ENCODE measurements around the gene MVD.

MVD gene

DNA sequence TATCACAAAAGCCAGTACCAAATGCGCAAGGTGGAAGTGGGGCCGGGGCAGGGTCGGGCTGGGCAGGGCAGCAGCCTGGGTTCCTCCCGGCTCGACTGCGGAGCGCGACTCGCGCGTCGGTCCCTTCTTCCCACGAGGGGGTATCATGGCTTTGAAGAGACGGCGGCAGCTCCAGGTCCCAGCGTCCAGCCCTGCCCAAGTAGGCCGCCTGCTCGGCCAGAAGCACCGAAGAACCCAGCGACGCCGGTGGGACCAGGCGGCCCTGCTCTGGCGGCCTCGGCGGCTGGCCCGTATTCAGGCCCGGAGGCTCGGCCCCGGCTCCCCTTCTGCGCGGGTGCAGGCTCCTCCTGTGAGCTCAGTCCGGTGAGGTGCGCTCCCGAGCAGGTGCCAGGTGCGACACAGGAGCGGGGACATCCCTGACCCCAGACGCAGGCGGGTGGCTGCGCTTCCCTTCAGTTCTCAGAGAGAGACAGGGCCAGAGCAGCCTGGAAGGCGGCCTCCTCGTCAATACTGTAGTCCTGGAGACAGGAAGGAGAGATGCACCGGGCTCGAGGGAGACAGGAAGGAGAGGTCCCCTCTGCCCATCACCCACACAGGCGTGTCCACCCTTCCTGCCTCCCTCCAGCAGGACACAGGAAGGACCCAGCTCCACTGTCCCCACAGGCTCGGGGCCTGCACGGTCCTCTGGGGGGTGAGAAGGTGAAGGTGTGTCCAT lies 34.4 kb upstream of the MVD start:
- no peak for DNase-seq

GRCh38 chr16:88696441-88696840 lies 33.5 kb upstream of the MVD start:
- no peak for DNase-seq

DNA sequence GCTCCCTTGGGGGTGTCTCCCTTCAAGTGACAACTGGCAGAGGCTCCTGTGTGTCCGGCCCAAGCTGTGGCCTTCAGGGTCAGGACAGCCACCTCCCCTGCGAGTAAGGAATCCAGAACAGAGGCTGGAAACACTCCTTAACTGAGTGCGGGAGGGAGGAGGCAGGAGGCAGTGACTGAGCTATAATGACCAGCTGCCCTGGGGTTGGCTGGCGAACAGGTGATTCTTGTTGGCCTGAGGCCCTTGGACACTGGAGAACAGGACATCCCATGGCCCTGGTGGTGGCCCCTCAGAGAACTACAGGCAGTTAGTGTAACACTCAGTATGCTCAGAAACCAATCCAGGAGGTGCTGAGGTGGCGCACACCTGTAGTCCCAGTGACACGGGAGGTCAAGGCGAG lies 32.9 kb upstream of the MVD start:
- no peak for DNase-seq

GRCh38 chr16:88695218-88695617 lies 32.3 kb upstream of the MVD start:
- DNase-seq = no peak

- no peak for DNase-seq
These were observed 31.6 kb upstream of the MVD start for GRCh38 chr16:88694221-88695087.

- DNase-seq = no peak
These were observed 30.7 kb upstream of the MVD start for GRCh38 chr16:88693420-88694177.

GRCh38 chr16:88692861-88693260 lies 30.0 kb upstream of the MVD start:
- no peak for DNase-seq

DNA sequence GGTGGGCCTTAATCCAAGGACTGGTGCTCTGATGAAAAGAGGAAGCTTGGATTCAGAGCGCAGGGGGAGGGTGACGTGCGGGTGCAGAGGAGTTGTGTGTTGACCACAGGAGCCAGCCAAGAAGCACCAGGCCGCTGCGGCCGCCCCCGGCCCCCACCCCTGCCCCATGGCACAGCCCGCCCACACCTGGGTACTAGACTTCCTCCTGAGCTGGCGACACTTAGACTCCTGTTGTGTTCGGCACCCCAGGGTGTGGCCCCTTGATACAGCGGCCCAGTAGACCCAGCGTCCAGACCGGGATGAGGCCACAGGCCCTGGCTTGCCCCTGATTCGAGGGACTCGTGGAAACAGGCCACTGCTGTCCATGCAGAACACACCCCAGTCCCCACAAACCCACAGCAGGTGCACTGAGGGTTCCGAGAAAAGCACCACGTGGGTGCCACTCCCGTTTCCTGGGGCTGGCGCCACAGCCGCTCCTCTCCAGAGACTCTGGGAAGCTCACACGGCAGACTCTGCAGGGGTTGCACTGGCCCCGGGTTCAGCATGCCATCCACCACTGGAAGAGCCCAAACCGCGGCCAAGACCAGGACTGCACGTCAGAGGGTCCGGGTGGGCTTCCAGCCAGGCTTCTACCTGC lies 29.2 kb upstream of the MVD start:
- DNase-seq = no peak

GRCh38 chr16:88691129-88691813 lies 28.4 kb upstream of the MVD start:
- DNase-seq = no peak

- no peak for DNase-seq
These were observed 27.6 kb upstream of the MVD start for GRCh38 chr16:88690341-88691128.

DNA sequence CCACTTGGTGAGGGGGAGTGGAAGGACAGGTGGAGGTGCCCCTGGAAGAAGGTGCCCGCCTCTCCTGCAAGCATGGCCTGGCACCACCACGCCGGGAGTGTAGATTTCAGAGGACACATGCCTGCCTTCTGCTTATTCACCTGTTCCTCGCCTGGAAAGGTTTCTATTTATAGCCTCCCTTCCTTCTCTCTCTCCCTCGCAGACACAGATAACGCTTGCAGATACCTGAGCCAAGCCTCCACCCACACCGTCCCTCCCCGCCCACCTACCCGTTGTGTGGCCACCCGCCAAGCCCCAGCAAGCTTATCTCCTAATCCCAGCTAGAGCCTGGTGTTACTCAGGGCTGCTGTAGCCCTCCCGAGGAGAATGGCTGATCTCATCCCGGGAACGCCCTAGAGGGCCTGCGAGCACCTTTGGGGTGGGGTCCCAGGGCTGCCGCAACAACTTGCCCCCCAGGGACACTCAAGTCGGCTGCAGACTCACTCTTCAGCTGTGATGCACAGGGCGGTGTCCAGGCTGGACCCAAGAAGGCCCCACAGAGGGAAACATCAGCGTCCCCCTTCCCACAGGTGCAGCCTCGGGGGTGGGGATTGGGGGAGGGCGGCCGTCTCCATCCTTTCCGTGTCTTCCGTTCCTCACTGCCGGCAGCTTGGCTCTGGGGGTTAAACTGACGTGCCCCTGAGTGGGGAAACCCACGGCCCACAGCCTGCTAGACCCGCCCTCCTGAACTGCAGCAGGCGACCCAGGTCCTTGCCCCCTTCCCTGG lies 25.3 kb upstream of the MVD start:
- DNase-seq = no peak

GRCh38 chr16:88687676-88688012 lies 24.8 kb upstream of the MVD start:
- no peak for DNase-seq

DNA sequence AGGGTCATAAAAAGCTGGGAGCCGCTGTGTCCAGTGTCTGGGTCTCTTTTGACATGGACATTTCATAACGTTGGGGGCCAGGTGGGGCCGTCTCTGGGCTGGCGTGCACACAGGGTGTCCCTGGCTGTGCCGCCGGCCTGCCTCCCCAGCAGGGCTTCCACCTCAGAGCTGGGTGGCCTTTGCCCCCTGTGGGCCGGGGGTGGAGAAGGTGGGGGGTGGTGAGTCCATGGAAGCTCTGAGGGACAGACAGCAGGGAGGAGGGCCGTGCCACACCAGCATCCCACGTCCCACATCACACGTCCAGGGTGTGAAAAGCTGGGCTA lies 24.3 kb upstream of the MVD start:
- DNase-seq = no peak

- peak; percentile 79 for DNase-seq
These were observed 23.8 kb upstream of the MVD start, which contains the start of gene SNAI3 for GRCh38 chr16:88686439-88687253. TSS of gene SNAI3 (minus strand) at chr16:88686507. CDS start at chr16:88686406, 101 bp downstream.

DNA sequence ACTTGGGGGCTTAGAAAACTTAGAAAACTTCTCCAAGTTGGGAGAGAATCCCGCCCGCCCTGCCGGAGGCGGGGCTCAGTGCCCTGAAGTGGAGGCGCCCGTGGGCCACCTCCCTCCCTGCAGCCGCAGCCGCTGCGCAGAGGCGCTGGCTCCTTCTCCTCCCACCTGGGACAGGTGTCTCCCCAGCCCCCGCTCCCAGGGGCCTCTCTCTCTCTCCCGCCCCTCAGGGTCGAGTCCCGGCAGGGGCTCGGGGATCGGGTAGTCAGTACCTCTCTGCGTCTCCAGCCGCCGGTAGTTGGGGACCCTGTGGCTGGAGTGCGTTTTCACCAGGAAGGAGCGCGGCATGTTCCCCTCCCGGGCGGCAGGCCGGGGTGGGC lies 23.2 kb upstream of the MVD start:
- DNase-seq = no peak

GRCh38 chr16:88685156-88686061 lies 22.5 kb upstream of the MVD start:
- peak; percentile 36 for DNase-seq

DNA sequence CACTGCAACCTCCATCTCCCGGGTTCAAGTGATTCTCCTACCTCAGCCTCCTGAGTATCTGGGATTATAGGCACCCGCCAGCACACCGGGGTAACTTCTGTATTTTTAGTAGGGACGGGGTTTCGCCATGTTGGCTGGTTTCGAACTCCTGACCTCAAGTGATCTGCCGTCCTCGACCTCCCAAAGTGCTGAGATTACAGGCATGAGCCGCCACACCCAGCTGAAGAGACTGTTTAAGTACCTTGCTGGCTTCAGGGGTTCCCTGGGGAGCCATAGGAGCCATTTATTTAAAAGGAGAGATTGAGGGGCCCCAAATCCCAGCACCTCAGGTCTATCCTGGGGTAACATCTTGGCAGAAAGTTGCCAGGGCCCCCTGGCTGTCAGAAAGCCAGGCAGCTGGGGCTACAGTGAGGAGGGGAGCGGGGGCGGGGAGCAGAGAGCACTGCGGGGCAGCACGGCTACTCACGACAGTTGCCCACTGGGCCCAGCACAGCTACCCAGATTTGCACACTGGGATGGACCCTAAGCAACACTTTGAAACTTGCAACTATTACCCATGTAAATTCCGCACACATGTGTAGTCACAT lies 21.8 kb upstream of the MVD start:
- no peak for DNase-seq

DNA sequence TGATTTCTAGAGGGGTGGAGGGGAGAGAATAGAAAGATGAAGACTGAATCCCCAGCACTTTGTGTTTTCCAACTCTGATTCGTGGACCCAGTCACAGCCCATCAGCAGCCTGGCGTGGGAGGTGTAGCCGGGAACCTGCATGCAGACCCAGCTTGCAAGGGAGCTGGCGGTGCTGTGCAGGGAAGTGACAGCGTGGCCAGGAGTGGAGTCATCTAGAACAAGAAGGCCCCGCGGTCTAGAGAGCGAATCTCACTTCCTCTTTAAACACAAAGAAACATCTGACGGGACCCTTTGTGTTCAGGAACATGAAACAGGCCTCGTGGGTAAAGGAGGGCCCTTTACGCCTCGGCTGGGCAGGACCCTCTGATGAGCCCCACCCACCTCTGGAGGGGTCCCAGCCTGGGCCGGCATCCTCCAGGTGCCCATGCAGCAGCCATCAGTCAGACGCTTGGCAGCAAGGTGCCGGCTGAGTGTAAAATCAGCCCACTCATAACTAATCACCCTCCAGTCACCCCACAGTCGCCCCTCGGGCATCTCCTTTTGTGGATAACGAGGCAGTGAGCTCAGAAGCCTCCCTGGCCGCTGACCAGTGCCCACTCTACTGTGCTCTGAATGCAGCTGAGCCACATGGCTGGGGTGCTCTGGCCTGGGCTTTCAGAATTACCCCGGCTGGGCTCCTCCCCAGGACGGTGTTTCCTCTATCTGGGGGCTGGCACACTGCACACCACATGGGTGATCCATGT lies 19.0 kb upstream of the MVD start:
- DNase-seq = peak; percentile 25
